Measurements from ENCODE around the gene PACRG. TPM values are rescaled to one million over a fixed set of nuclear protein-coding genes. Genes with fewer than 3 reads are reported as not detected.

The PACRG gene
- total and polyA plus RNA-seq, 2 of the 8 experiments (the other 6 are each of a cell fraction or from before 2014, with no cell fraction given): 0.44 to 0.54 TPM

- Histone ChIP-seq H2BK120ac (replicated peaks; ENCODE audit: low read depth, low read length) (no peak overlapping the region), H4K91ac (replicated peaks; ENCODE audit: insufficient read length, low read length) (no peak overlapping the region), H4K5ac (ENCODE audit: insufficient read length, low read depth, low read length) (no peak overlapping the region), H3K9me3 (ENCODE audit: insufficient read depth in 2 of 2, low read depth in 1 of 2, low read length in 1 of 2) (no peaks in the 10 kb centered on the region), H3K9ac (replicated peaks in 1 of 4; ENCODE audit: extremely low read depth in 1 of 4, low read depth in 3 of 4, low read length in 3 of 4) (no peak overlapping the region), H2AK5ac (ENCODE audit: low read depth, low read length) (no peak overlapping the region), H3K27me3 (replicated peaks in 1 of 4; ENCODE audit: control insufficient read depth in 3 of 4, extremely low read depth in 1 of 4, insufficient read depth in 3 of 4, low read length in 3 of 4) (no peaks in the 10 kb centered on the region), H3K79me2 (ENCODE audit: control insufficient read depth in 1 of 2, insufficient read depth in 2 of 2, low read length in 2 of 2) (no peaks in the 10 kb centered on the region), H3K23me2 (ENCODE audit: low read depth, low read length) (no peaks in the 10 kb centered on the region), H3K18ac (ENCODE audit: extremely low read depth, low read length) (no peak overlapping the region), H2BK20ac (ENCODE audit: low read length) (no peak overlapping the region), H2AFZ (ENCODE audit: low read length) (no peak overlapping the region), H2BK5ac (ENCODE audit: low read depth, low read length) (no peak overlapping the region), H3K79me1 (ENCODE audit: low read depth, low read length) (no peaks in the 10 kb centered on the region), H2BK15ac (ENCODE audit: low read length) (no peak overlapping the region), H3K36me3 (ENCODE audit: control insufficient read depth in 2 of 4, insufficient read depth in 4 of 4, low read length in 3 of 4) (no peaks in the 10 kb centered on the region), H3K4me1 (replicated peaks in 1 of 4; ENCODE audit: control insufficient read depth in 3 of 4, insufficient read depth in 4 of 4, low read length in 3 of 4) (peaks cover 0 to 7% (median 4%) of the 10 kb centered on the region in 4 experiments; a peak in 2 of 7 replicates), H3K14ac (ENCODE audit: insufficient read length) (no peak overlapping the region), H3K23ac (ENCODE audit: insufficient read length) (no peak overlapping the region), H4K8ac (ENCODE audit: extremely low read depth, insufficient read depth, low read length) (no peak overlapping the region), H3K4me2 (ENCODE audit: insufficient read depth in 1 of 2, low read depth in 2 of 2, low read length in 2 of 2) (no peak overlapping the region), H4K20me1 (replicated peaks in 1 of 2; ENCODE audit: control insufficient read depth in 1 of 2, insufficient read depth in 2 of 2, low read length in 2 of 2) (no peaks in the 10 kb centered on the region), H2BK12ac (ENCODE audit: low read depth, low read length) (no peak overlapping the region), H3K4me3 (ENCODE audit: extremely low read depth in 1 of 4, insufficient read depth in 2 of 4, low read depth in 3 of 4, low read length in 4 of 4) (no peak overlapping the region), H3K56ac (replicated peaks; ENCODE audit: insufficient read length, low read depth, low read length) (no peak overlapping the region), H3K27ac (ENCODE audit: low read depth, low read length) (no peak overlapping the region), H3K4ac (replicated peaks; ENCODE audit: insufficient read length, low read depth, low read length) (no peak overlapping the region)
- POLR2A ChIA-PET (ENCODE audit: partially characterized antibody): interaction anchor here (0.8 kb wide), 1 partner anchor 15 kb away, joined by 3 read pairs; no protein-coding TSS in a partner anchor
- CTCF ChIA-PET (ENCODE audit: partially characterized antibody): interaction anchor here (0.6 to 1.1 kb wide), 5 partner anchors 88 to 177 kb away, joined by 3 to 4 read pairs (median 3); no protein-coding TSS in a partner anchor
- no peak for DNase-seq (ENCODE audit: low read depth in 1 of 2, low spot score in 2 of 2)
- WGBS, 2 experiments (ENCODE audit: extremely low coverage in 1 of 2, insufficient coverage in 1 of 2, insufficient read length in 1 of 2, insufficient replicate concordance in 2 of 2, low coverage in 1 of 2, low lambda C conversion rate in 2 of 2, missing lambda C conversion rate in 1 of 2): 95% methylated on average over 4 of the region's 4 CpGs; no CpG with 5 or more reads in 1 of the 2 experiments
- FAIRE-seq: no peak
Observed at GRCh38 chr6:163177007-163177406, 449.2 kb downstream of the PACRG start.
